ENCODE results near the gene CYP24A1.

DNA sequence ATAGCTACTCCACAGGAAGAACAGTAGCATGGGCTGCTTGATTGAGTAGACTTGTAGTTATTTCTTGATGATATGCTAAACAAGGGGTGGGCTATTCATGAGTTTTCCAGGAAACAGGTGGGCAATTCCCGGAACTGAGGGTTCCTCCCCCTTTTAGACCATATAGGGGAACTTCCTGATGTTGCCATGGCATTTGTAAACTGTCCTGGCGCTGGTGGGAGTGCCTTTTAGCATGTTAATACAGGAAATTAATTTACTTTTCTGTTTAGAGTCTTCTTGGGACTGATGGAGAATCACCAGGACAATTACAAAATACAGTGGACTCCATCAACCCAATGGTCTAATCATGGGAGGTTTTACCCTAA lies 22.7 kb downstream of the CYP24A1 start:
- TF ChIP-seq, protein P1, sequence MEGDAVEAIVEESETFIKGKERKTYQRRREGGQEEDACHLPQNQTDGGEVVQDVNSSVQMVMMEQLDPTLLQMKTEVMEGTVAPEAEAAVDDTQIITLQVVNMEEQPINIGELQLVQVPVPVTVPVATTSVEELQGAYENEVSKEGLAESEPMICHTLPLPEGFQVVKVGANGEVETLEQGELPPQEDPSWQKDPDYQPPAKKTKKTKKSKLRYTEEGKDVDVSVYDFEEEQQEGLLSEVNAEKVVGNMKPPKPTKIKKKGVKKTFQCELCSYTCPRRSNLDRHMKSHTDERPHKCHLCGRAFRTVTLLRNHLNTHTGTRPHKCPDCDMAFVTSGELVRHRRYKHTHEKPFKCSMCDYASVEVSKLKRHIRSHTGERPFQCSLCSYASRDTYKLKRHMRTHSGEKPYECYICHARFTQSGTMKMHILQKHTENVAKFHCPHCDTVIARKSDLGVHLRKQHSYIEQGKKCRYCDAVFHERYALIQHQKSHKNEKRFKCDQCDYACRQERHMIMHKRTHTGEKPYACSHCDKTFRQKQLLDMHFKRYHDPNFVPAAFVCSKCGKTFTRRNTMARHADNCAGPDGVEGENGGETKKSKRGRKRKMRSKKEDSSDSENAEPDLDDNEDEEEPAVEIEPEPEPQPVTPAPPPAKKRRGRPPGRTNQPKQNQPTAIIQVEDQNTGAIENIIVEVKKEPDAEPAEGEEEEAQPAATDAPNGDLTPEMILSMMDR (IDR thresholded peaks at IDR 0.05 in 4 of 5, conservative IDR thresholded peaks at IDR 0.05 in 1 of 5): no peak
- no peak for TF ChIP-seq POLR2A (IDR thresholded peaks at IDR 0.05)
